ENCODE results near the gene EPS8L1.

- TF ChIP-seq CTCF (IDR thresholded peaks at IDR 0.05) (no peak), EP300 (IDR thresholded peaks at IDR 0.05; ENCODE audit: low read depth) (no peak), POLR2A (IDR thresholded peaks at IDR 0.05) (no peak), POLR2AphosphoS5 (IDR thresholded peaks at IDR 0.05) (no peak)
These were observed 10.4 kb downstream of the EPS8L1 start for GRCh38 chr19:55085923-55086715.
